DMS153 (cell line): ENCODE results near the gene BPTF.
"Not testable (repeated sequence)": the region's sequence is repeated elsewhere in the genome, so short reads cannot be mapped to it uniquely, and the experiment has no call there.

ENCODE experiments used
- DNase-seq: peaks from one replicate; lab custom pipeline; 2025; lab: John Stamatoyannopoulos, UW

BPTF gene, protein sequence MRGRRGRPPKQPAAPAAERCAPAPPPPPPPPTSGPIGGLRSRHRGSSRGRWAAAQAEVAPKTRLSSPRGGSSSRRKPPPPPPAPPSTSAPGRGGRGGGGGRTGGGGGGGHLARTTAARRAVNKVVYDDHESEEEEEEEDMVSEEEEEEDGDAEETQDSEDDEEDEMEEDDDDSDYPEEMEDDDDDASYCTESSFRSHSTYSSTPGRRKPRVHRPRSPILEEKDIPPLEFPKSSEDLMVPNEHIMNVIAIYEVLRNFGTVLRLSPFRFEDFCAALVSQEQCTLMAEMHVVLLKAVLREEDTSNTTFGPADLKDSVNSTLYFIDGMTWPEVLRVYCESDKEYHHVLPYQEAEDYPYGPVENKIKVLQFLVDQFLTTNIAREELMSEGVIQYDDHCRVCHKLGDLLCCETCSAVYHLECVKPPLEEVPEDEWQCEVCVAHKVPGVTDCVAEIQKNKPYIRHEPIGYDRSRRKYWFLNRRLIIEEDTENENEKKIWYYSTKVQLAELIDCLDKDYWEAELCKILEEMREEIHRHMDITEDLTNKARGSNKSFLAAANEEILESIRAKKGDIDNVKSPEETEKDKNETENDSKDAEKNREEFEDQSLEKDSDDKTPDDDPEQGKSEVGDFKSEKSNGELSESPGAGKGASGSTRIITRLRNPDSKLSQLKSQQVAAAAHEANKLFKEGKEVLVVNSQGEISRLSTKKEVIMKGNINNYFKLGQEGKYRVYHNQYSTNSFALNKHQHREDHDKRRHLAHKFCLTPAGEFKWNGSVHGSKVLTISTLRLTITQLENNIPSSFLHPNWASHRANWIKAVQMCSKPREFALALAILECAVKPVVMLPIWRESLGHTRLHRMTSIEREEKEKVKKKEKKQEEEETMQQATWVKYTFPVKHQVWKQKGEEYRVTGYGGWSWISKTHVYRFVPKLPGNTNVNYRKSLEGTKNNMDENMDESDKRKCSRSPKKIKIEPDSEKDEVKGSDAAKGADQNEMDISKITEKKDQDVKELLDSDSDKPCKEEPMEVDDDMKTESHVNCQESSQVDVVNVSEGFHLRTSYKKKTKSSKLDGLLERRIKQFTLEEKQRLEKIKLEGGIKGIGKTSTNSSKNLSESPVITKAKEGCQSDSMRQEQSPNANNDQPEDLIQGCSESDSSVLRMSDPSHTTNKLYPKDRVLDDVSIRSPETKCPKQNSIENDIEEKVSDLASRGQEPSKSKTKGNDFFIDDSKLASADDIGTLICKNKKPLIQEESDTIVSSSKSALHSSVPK (N-terminal part only)

DNA sequence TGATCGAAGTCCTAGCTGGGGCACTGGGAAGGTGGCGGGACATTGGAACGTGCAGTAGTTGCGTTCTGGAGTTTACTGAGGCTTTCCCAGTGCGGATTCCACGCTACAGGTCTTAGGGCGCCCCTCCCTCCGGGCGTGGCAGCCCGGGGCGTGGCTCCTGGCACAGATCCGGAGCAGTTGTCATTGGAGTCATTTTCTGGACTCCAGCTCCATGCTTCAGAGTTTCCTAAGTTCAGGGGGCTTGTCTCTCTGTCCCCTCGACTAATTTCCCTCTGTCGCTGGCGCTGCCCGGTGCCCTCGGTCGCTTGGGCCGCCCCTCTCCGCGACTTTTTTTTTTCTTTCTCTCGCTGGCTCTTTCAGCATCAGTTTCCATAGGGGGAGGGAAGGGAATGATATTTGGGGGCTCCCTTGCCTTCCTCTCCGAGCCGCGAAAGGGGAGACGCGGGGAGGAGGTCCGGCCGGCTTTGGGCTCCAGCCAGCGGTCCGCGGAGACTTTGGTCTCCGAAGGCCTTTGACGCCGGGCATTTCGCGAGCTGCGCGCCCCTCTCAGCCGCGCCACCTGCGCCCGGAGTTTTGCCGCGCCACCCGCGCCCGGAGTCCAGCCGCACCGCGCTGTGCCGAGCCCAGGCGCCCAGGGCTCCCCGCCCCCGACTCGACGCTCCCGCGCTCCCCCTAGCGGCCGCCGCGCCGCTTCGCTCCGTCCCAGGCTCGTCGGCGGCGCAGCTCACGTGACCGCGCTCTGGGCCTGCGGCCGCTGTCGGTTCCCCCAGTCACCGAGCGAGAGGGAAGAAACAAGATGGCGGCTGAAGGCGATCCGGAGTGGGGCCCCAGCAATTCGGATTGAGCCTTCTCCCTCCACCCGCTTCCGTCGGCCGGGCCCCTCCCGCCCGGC is at the start of gene BPTF:
Gene BPTF, plus strand, starts transcription at position 769 of the 892 bp plus-strand sequence. CDS start 222 bp downstream, outside the sequence.
- peak; percentile 72 for DNase-seq

DNA sequence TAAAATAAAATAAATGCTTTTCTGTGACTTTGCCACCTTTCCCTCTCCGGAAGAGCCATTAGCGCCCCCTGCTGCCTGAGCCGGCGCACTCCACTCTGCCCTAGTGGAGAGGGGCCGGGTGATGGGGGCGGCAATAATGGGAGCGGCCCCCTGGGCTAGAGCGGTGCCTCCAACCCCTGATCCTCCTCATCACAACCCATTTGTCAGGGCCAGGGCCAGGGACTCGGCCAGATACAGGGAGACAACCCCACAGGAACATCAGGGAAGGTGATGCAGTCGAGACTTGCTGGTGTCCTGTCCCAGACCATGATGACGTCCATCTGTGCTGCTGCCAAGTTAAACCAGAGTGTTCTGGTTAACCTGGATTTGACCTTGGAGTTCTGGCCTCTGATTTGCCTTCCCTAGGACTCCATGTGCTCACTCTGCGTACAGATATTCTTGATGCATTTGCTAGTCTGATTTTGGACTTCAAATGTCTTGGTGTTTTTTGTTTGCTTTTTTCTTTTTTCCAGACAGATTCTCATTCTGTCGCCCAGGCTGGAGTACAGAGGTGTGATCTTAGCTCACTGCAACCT is 46.1 kb upstream of the BPTF start:
- no peak for DNase-seq

DNA sequence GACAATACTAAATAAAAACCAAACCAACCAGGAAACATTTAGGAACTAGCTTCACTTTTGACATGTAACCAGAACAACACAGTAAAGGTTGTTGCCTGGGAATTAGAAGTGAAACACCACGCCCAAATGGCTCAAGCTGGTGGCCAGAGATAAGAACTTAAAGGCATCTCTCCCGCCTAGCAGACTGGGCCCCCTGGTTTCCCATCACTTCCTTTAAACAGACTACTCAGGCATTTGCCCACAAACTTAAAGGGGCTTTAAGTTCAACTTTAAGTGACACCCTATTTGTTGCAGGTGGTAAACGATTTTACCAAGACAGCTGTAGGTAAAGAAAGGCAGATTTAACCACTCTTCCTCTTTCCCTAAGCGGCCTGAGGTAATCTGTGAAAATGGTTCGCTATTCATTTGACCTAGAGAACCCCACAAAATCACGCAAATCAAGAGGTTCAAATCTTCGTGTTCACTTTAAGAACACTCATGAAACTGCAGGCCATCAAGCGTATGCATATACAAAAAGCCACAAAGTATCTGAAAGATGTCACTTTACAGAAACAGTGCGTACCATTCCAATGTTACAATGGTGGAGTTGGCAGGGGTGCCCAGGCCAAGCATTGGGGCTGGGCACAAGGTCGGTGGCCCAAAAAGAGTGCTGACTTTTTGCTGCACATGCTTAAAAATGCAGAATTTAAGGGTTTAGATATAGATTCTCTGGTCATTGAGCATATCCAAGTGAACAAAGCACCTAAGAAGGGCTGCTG is 40.8 kb upstream of the BPTF start:
- no peak for DNase-seq

DNA sequence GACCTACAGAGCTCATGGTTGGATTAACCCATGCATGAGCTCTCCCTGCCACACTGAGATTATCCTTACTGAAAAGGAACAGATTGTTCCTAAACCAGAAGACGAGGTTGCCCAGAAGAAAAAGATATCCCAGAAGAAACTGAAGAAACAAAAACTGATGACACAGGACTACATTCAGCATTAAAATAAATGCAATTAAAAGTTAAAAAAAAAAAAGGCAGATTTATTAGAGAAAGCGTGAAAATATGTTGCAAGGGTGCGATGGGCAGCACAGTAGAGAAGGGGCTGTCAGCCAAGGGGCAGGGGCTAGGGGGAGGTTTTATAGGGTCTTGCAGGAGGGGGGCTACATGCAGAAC is 40.2 kb upstream of the BPTF start:
- no peak for DNase-seq

DNA sequence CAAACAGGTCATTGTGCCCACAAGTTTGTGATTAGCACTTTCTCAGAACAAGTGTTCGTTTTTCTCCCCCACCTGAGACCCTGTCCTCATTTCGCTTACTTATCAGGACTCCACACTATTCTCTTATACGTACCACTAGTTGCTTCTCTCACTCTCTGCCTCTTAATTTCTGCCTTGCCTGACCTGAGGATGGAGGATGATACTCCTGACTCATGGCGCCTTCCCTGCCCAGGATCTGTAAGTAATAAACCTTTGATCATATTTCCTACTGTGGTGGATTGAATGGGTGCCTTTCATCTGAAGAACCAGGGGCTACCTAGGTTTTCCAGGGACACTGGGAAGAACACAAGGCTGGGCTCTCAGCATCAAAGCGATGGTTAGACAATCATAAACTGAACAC is 39.8 kb upstream of the BPTF start:
- no peak for DNase-seq

DNA sequence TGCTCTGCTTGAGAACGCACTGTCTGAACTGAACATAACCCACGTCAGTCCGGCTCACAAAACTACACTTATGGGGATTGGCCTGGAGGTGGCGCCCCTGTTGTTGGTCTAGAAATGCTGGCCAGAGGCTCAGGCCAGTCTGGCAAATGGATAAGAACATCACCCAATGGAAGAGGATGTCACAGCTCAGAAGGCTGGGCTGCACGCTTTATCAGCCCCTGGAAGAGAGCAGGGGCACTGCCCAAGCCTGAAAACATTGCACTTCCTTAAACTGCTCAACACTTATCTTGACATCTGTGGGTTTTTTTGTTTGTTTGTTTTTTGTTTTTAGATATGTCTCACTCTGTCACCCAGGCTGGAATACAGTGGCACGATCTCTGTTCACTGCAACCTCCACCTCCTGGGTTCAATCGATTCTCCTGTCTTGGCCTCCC is 24.8 kb upstream of the BPTF start:
- no peak for DNase-seq

DNA sequence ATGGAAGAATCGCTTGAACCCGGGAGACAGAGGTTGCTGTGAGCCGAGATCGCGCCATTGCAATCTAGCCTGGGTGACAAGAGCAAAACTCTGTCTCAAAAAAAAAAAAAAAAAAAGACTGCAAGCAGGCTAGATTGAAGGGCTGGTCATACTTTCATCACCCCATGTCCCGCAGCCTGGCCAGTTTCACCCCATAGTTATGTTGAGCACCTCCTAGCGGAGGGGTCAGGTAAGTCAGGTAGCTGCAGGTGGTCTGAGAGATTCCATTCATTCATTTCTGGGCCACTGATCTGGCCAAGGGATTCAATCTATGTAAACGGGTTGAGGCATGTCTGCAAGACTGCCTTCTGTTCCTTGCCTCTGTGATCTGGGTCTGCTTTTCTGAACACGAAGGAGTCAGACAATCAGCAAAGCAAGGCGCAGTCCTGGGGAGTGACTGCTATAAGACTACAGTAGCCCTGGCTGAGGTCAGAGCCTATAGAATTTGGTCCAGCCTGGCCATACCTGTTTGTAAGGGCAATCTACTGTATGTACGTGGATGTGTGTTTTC is 23.6 kb upstream of the BPTF start:
- no peak for DNase-seq

DNA sequence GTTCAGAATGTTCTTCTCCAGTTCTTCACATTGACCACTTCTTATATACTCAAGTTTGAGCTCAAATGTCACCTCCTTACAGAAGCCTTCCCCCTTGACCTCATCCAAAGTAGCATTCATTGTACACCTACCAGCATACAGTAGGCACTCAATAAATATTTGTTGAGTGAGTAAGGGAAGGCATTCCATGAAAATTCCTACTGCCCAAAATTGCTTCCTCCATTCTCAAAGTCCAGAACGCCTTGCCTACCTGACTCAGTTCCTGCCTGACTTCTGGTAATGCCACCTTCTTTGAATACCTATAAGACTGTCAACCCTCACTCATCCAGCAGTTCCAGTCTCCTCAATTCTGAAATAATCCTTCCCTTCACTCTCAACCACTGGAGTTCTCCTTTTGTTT is 14.8 kb upstream of the BPTF start:
- DNase-seq: no peak

DNA sequence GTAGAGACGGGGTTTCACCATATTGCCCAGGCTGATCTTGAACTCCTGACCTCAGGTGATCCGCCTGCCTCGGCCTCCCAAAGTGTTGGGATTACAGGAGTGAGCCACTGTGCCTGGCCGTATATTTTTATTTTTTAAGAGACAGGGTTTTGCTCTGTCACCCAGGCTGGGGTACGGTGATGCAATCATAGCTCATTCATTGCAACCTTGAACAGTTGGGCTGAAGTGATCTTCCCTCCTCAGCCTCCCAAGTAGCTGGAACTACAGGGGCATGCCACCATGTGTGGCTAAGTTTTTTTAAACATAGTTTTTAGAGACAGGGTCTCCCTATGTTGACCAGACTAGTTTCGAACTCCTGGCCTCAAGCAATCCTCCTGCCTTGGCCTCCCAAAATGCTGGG is 12.9 kb upstream of the BPTF start:
- not testable (repeated sequence) for DNase-seq

DNA sequence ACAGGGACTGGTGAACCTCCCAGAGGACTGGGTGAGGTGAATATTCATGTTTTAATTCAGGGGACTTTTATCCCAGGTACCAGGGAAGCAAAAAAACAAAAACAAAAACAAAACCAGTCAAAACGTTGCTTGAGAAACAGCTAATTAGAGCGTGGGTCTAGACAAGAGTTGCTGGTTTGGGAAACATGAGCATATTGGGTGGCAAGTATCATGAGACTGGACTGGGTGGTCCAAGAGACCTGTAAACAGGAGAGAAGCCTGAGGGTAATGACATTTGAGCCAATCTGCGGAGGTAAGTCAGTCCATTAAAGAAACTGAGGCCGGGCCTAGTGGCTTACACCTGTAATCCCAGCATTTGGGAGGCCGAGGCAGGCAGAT is 11.5 kb upstream of the BPTF start:
- no peak for DNase-seq

DNA sequence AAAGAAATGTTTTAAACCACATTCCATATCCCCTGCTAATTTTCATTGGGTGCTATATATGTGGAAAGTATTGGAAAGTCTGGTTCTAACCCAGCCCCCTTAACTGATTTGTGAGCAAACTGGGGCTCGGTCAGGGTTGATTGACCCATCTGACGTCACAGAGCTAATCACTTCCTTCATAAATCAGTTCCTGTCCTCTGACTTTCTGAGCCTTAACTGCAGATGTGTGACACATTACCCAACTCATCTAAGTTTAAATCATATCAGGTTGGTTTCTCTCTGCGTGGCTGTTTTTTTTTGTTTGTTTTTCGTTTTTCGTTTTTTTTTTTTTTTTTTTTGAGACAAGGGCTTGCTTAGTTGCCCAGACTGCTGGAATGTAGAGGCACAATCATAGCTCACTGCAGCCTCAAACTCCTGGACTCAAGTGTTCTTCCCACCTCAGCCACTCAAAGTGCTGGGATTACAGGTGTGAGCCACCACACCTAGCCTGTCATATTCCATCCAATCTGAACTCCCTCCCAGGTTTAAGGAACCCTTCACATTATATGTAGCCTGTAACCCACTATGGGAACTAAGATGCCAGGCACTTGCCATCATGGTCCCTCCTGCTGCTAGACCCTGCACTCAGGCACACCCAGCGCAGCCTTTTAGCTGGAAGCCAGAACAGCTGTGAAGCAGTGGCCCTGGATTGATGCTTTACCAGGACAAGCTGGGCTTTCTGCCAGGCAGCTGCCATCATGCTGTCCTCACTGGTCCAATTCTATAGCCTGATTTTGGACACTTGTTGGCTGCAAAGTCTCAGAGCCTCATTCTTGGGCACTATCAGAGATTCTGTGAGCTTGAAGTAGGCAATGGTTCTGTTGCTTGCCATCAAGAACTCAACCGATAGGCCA is 6.9 kb upstream of the BPTF start:
- no peak for DNase-seq

DNA sequence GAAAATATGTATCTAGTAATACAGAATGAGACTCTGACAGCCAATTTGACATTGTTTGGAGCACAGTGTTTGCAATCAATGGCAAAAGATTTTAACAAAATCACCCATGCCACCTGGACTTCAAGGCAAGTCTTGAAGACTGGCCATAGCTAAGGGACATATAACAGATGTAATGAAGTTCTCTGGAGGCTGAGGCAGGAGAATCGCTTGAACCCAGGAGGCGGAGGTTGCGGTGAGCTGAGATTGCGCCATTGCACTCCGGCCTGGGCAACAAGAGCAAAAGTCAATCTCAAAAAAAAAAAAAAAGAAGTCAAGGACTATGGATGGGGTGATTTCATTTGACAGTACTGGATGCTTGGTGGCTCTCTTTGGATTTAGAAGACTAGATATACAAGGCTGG is 5.6 kb upstream of the BPTF start:
- no peak for DNase-seq

DNA sequence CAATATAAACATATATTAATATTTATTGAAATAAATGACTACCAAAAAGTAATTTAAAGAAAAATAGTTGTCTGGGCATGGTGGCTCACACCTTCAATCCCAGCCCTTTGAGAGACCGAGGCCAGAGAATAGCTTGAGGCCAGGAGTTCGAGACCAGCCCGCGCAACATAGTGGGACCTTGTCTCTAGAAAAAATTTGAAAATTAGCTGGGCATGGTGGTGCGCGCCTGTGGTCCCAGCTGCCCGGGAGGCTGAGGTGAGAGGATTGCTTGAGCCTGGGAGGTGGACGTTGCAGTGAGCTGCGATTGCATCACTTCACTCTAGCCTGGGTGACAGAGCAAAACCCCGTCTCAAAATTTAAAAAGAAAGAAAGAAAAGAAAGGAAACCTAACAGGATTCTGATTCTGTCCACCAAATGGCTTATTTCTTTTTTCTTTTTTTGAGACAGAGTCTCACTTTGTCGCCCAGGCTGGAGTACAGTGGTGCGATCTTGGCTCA is 3.4 kb upstream of the BPTF start:
- no peak for DNase-seq

DNA sequence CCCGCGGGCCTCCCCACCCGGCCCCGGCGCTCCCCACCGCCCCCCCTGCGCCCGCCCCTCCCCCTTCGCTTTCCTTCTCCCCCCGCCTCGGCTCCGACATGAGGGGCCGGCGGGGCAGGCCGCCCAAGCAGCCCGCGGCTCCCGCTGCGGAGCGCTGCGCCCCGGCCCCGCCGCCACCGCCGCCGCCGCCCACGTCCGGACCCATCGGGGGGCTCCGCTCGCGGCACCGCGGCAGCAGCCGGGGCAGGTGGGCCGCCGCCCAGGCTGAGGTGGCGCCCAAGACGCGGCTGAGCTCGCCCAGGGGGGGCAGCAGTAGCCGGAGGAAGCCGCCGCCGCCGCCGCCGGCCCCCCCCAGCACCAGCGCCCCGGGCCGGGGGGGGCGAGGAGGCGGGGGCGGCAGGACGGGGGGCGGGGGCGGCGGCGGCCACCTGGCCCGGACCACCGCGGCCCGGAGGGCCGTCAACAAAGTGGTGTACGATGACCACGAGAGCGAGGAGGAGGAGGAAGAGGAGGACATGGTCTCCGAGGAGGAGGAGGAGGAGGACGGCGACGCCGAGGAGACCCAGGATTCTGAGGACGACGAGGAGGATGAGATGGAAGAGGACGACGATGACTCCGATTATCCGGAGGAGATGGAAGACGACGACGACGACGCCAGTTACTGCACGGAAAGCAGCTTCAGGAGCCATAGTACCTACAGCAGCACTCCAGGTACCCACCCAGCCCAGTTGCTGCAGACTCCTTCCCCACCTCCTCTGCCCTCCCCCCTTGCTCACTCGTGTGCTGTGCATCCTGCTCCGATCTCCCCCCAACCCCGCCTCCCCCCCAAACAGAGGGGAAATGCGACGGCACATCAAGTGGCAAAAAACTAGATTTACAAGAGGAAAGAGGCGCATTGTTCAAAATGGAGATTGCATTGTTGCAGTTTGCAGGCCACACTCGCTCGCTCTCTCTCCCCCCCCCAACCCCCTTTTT is 611 bp downstream of the BPTF start:
- not testable (repeated sequence) for DNase-seq

DNA sequence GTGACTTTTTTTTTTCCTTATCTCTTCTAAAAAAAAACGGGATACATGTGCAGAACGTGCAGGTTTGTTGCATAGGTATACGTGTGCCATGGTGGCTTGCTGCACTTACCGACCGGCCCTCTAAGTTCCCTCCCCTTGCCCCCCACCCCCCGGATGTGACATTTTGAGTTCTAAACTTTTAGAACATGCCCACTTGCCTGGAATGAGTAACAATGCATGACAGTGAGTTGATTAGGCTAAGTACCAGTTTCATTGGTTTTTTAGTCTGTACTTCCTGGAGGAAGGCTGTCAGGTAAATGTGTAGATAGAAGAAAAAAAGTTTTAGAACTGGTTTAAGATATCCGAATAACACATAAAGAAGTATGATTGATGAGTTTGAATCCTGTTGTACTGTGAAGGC is 4.0 kb downstream of the BPTF start:
- DNase-seq: peak; percentile 7

DNA sequence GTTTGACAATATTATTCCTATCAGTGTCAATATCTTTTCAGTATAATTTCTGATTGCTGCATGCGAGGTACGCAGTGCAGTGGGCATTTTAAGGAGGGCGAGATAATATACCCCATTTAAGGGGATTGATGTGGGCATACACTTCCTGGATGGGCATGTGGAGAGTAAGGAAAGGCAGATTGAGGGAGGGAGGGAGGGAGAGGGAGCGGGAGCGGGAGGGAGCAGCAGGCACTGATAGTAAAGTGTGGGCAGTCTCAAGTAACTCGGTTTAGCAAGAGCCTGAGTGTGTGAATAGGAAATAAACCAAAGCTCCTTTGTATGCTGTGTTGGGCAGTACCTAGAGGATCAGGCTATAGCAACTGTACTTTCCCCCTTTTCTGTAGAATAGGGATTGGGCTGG is 5.1 kb downstream of the BPTF start:
- DNase-seq: peak; percentile 8

DNA sequence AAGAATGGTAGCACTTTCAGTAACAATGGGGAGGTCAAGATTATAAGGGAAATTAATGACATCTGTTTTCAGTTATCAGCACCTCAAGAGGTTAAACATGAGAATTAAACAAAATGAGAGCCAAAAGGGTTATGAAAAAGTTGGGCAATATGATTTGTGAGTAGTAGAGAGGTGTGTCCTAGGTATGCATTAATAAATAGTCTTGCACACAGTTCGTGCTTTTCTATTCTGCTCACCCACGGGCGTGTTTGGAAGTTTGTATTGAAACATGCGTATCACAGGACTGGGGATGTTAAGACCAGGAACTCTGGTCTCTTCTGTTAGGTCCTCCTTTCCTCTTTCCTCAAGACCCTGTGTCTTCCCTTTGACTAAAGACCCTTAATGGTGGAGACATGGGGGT is 6.0 kb downstream of the BPTF start:
- no peak for DNase-seq

DNA sequence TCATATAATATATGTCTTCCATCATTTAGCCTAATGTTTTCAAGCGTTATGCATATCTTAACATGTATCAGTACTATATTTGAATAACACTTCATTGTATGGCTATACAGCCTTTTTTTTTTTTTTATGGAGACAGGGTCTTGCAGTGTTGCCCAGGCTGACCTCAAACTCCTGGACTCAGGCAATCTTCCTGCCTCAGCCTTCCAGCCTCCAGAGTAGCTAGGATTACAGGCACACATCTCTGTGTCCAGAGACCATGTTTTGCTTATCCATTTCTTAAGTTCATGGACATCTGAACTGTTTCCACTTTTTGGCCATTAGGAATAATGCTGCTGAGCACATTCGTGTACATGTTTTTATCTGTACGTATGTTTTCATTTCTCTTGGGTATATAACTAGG is 7.8 kb downstream of the BPTF start:
- no peak for DNase-seq
